ENCODE data around the gene NUB1. TPM values are rescaled to one million over a fixed set of nuclear protein-coding genes. Genes with fewer than 3 reads are reported as not detected.

The NUB1 gene
- total RNA-seq, 1 donor: 51.0 TPM

GRCh38 chr7:151410405-151411390, 69.1 kb downstream of the NUB1 start:
- H3K4me3 ChIP-seq (ENCODE audit: low read depth, low read length): peak overlapping the region; percentile 76
- TF ChIP-seq CTCF (IDR thresholded peaks at IDR 0.05; ENCODE audit: insufficient read depth, low read depth, low read length): no peak
- peak; percentile 62 for DNase-seq (ENCODE audit: low read depth)

- no peak for DNase-seq (ENCODE audit: low read depth)
- H3K4me3 ChIP-seq (ENCODE audit: low read depth, low read length): no peak overlapping the region
- peak; percentile 2 for TF ChIP-seq CTCF (IDR thresholded peaks at IDR 0.05; ENCODE audit: insufficient read depth, low read depth, low read length)
Observed at GRCh38 chr7:151411551-151411950, 69.9 kb downstream of the NUB1 start.

GRCh38 chr7:151412318-151412717, 70.7 kb downstream of the NUB1 start:
- no peak for DNase-seq (ENCODE audit: low read depth)
- no peak overlapping the region for H3K4me3 ChIP-seq (ENCODE audit: low read depth, low read length)
- TF ChIP-seq CTCF (IDR thresholded peaks at IDR 0.05; ENCODE audit: insufficient read depth, low read depth, low read length): no peak

- no peak for DNase-seq (ENCODE audit: low read depth)
- no peak for TF ChIP-seq CTCF (IDR thresholded peaks at IDR 0.05; ENCODE audit: insufficient read depth, low read depth, low read length)
Observed at GRCh38 chr7:151413241-151413640, 71.6 kb downstream of the NUB1 start.

GRCh38 chr7:151415375-151416105, 73.9 kb downstream of the NUB1 start:
- DNase-seq (ENCODE audit: low read depth): peak; percentile 98
- TF ChIP-seq CTCF (IDR thresholded peaks at IDR 0.05; ENCODE audit: insufficient read depth, low read depth, low read length): no peak
- no peak overlapping the region for H3K4me3 ChIP-seq (ENCODE audit: low read depth, low read length)

More at GRCh38 chr7:151413241-151413640, 71.6 kb downstream of the NUB1 start:
- H3K4me3 ChIP-seq (ENCODE audit: low read depth, low read length): no peak overlapping the region

GRCh38 chr7:151416112-151416940, 74.7 kb downstream of the NUB1 start:
- no peak overlapping the region for H3K4me3 ChIP-seq (ENCODE audit: low read depth, low read length)
- no peak for DNase-seq (ENCODE audit: low read depth)
- TF ChIP-seq CTCF (IDR thresholded peaks at IDR 0.05; ENCODE audit: insufficient read depth, low read depth, low read length): no peak
